ENCODE results near the gene ANKRD63. TPM values are rescaled to one million over a fixed set of nuclear protein-coding genes. Genes with fewer than 3 reads are reported as not detected.

The ANKRD63 gene
- total RNA-seq, 1 experiment from 2014 or later: 1.2 TPM

GRCh38 chr15:40302288-40302886 is 19.5 kb upstream of the ANKRD63 start (continued):
- TF ChIP-seq, protein P1, sequence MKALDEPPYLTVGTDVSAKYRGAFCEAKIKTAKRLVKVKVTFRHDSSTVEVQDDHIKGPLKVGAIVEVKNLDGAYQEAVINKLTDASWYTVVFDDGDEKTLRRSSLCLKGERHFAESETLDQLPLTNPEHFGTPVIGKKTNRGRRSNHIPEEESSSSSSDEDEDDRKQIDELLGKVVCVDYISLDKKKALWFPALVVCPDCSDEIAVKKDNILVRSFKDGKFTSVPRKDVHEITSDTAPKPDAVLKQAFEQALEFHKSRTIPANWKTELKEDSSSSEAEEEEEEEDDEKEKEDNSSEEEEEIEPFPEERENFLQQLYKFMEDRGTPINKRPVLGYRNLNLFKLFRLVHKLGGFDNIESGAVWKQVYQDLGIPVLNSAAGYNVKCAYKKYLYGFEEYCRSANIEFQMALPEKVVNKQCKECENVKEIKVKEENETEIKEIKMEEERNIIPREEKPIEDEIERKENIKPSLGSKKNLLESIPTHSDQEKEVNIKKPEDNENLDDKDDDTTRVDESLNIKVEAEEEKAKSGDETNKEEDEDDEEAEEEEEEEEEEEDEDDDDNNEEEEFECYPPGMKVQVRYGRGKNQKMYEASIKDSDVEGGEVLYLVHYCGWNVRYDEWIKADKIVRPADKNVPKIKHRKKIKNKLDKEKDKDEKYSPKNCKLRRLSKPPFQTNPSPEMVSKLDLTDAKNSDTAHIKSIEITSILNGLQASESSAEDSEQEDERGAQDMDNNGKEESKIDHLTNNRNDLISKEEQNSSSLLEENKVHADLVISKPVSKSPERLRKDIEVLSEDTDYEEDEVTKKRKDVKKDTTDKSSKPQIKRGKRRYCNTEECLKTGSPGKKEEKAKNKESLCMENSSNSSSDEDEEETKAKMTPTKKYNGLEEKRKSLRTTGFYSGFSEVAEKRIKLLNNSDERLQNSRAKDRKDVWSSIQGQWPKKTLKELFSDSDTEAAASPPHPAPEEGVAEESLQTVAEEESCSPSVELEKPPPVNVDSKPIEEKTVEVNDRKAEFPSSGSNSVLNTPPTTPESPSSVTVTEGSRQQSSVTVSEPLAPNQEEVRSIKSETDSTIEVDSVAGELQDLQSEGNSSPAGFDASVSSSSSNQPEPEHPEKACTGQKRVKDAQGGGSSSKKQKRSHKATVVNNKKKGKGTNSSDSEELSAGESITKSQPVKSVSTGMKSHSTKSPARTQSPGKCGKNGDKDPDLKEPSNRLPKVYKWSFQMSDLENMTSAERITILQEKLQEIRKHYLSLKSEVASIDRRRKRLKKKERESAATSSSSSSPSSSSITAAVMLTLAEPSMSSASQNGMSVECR (CRISPR knock-in tag; IDR thresholded peaks at IDR 0.05; ENCODE audit: borderline replicate concordance): no peak
- no peak for TF ChIP-seq FOXP1 (CRISPR knock-in tag; IDR thresholded peaks at IDR 0.05; ENCODE audit: borderline replicate concordance)
- TF ChIP-seq, protein P2, sequence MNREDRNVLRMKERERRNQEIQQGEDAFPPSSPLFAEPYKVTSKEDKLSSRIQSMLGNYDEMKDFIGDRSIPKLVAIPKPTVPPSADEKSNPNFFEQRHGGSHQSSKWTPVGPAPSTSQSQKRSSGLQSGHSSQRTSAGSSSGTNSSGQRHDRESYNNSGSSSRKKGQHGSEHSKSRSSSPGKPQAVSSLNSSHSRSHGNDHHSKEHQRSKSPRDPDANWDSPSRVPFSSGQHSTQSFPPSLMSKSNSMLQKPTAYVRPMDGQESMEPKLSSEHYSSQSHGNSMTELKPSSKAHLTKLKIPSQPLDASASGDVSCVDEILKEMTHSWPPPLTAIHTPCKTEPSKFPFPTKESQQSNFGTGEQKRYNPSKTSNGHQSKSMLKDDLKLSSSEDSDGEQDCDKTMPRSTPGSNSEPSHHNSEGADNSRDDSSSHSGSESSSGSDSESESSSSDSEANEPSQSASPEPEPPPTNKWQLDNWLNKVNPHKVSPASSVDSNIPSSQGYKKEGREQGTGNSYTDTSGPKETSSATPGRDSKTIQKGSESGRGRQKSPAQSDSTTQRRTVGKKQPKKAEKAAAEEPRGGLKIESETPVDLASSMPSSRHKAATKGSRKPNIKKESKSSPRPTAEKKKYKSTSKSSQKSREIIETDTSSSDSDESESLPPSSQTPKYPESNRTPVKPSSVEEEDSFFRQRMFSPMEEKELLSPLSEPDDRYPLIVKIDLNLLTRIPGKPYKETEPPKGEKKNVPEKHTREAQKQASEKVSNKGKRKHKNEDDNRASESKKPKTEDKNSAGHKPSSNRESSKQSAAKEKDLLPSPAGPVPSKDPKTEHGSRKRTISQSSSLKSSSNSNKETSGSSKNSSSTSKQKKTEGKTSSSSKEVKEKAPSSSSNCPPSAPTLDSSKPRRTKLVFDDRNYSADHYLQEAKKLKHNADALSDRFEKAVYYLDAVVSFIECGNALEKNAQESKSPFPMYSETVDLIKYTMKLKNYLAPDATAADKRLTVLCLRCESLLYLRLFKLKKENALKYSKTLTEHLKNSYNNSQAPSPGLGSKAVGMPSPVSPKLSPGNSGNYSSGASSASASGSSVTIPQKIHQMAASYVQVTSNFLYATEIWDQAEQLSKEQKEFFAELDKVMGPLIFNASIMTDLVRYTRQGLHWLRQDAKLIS (CRISPR knock-in tag; IDR thresholded peaks at IDR 0.05; ENCODE audit: borderline replicate concordance): no peak
- no peak for TF ChIP-seq CBFB (CRISPR knock-in tag; IDR thresholded peaks at IDR 0.05; ENCODE audit: low read depth)
- TF ChIP-seq ZNF121 (CRISPR knock-in tag; IDR thresholded peaks at IDR 0.05): no peak
- no peak for TF ChIP-seq NR3C1 (CRISPR knock-in tag; conservative IDR thresholded peaks at IDR 0.05; ENCODE audit: low read depth)
- TF ChIP-seq RORB (CRISPR knock-in tag; IDR thresholded peaks at IDR 0.05): no peak
- TF ChIP-seq PRDM15 (CRISPR knock-in tag; IDR thresholded peaks at IDR 0.05): no peak
- TF ChIP-seq MXD4 (CRISPR knock-in tag; IDR thresholded peaks at IDR 0.05; ENCODE audit: borderline replicate concordance): no peak

GRCh38 chr15:40301467-40302179 is 18.8 kb upstream of the ANKRD63 start:
- CTCF ChIA-PET: interaction anchor here (0.7 to 12.4 kb wide), 13 partner anchors 8 to 256 kb away, joined by 3 to 341 read pairs (median 8); partner anchors contain the start of genes ANKRD63, INAFM2 and PAK6
- POLR2A ChIA-PET: interaction anchor here (0.9 to 1.8 kb wide), 3 partner anchors 11 to 18 kb away, joined by 4 to 6 read pairs (median 5); no protein-coding TSS in a partner anchor
- peak; percentile 71 for DNase-seq (ENCODE audit: low spot score)
- Mint-ChIP-seq H3K27me3 (ENCODE audit: low read depth) (no peaks in the 10 kb centered on the region; the same call in 1 of the 2 replicates), H3K4me3 (peak overlapping the region; percentile 22), H3K27ac (no peak overlapping the region), H3K4me1 (peaks cover 24% of the 10 kb centered on the region), H3K36me3 (peaks cover 18% of the 10 kb centered on the region), H3K9me3 (peaks cover 16% of the 10 kb centered on the region)
- peak; percentile 96 for ATAC-seq
- TF ChIP-seq ZNF138 (CRISPR knock-in tag; conservative IDR thresholded peaks at IDR 0.05): no peak
- TF ChIP-seq, protein P3, sequence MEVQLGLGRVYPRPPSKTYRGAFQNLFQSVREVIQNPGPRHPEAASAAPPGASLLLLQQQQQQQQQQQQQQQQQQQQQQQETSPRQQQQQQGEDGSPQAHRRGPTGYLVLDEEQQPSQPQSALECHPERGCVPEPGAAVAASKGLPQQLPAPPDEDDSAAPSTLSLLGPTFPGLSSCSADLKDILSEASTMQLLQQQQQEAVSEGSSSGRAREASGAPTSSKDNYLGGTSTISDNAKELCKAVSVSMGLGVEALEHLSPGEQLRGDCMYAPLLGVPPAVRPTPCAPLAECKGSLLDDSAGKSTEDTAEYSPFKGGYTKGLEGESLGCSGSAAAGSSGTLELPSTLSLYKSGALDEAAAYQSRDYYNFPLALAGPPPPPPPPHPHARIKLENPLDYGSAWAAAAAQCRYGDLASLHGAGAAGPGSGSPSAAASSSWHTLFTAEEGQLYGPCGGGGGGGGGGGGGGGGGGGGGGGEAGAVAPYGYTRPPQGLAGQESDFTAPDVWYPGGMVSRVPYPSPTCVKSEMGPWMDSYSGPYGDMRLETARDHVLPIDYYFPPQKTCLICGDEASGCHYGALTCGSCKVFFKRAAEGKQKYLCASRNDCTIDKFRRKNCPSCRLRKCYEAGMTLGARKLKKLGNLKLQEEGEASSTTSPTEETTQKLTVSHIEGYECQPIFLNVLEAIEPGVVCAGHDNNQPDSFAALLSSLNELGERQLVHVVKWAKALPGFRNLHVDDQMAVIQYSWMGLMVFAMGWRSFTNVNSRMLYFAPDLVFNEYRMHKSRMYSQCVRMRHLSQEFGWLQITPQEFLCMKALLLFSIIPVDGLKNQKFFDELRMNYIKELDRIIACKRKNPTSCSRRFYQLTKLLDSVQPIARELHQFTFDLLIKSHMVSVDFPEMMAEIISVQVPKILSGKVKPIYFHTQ (CRISPR knock-in tag; IDR thresholded peaks at IDR 0.05): no peak
- TF ChIP-seq NFYB (CRISPR knock-in tag; conservative IDR thresholded peaks at IDR 0.05; ENCODE audit: low read depth): 0 out of 2 replicates have a peak, but pooled peaks have one; percentile 19
- 0 out of 2 replicates have a peak, but pooled peaks have one; percentile 3 for TF ChIP-seq GTF2I (CRISPR knock-in tag; conservative IDR thresholded peaks at IDR 0.05)
- no peak for TF ChIP-seq CBFB (CRISPR knock-in tag; IDR thresholded peaks at IDR 0.05; ENCODE audit: low read depth)
- no peak for TF ChIP-seq NFATC4 (CRISPR knock-in tag; IDR thresholded peaks at IDR 0.05)
- TF ChIP-seq MXD4 (CRISPR knock-in tag; IDR thresholded peaks at IDR 0.05; ENCODE audit: borderline replicate concordance): no peak
- no peak for TF ChIP-seq CREM (CRISPR knock-in tag; IDR thresholded peaks at IDR 0.05)
- TF ChIP-seq JAZF1 (CRISPR knock-in tag; IDR thresholded peaks at IDR 0.05): no peak
- TF ChIP-seq ZNF425 (CRISPR knock-in tag; conservative IDR thresholded peaks at IDR 0.05): no peak
